GM19455 (cell line): ENCODE results near the gene CYP2D6.

Experiments
- ATAC-seq: cut with Tn5 transposase; IDR thresholded peaks from one replicate; pipeline ENCODE4 v1.9.1; 2021; ENCODE audit not compliant: unreplicated experiment

CYP2D6 gene

DNA sequence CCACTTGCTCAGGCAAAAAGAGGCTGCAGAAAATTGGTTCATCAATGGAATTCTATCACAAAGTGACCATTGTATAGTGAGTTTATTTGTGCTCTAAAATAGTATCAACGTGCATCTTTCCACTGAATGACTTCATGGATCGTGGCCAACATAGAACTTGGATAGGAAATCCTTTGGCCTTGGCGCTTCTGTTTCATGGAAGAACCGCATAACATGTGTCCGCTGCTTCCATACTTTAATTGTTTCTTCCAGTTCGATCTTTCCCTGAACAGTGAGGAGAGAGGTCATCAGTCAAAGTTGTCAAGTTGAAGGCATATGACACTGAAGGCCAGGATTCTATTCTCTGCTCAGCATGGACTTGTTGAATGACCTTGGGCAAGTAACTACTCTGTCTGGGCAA lies 44.6 kb downstream of the CYP2D6 start:
- no peak for ATAC-seq

DNA sequence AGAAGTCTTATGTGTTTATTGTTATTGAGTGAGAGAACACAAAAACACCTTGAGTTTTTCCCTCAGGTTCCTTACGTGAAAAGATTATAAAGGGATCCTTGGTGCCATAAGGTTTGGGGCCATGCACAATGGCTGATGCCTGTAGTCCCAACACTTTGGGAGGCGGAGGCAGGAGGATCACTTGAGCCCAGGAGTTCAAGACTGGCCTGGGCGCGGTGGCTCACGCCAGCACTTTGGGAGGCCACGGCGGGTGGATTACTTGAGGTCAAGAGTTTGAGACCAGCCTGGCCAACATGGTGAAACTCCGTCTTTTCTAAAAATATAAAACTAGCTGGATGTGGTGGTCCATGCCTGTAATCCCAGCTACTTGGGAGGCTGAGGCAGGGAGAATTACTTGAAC lies 45.7 kb downstream of the CYP2D6 start:
- no peak for ATAC-seq

DNA sequence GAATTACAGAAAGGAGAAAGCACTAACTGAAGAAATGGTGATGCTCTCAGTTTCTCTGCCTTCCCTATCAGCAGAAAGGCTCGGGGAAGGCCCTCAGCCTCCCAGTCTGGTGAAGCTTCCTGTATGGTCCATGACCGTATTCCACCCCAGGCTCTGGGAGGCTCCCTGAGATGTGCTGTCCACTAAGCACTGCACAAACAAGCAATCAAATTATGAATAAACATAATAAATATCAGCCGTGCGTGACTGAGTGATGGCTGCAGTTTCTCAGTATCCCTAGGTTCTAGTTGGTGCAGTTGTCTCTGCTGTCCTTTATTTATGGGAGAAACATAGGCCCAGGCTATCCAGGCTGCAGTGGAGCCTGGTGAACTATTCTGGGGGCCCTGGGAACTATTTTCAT lies 47.5 kb downstream of the CYP2D6 start:
- no peak for ATAC-seq

DNA sequence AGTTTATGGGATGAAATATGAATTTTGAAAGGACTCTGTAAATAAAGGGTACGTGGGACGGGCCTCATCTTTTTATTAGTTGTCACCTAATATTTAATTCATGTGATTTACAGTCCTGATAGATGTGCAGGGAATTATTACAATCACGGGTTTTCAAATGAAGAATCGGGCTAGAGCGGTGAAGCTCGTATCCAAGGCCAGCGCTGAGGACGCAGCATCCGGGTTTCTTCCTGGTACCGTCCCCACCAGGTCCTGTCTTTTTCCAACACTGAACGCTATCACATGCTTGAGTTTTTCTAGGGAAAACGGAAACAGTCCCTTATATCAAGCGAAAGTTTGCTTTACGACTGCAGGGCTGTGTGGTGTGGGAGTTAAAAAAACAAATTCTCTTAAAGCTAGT lies 50.3 kb downstream of the CYP2D6 start:
- no peak for ATAC-seq

DNA sequence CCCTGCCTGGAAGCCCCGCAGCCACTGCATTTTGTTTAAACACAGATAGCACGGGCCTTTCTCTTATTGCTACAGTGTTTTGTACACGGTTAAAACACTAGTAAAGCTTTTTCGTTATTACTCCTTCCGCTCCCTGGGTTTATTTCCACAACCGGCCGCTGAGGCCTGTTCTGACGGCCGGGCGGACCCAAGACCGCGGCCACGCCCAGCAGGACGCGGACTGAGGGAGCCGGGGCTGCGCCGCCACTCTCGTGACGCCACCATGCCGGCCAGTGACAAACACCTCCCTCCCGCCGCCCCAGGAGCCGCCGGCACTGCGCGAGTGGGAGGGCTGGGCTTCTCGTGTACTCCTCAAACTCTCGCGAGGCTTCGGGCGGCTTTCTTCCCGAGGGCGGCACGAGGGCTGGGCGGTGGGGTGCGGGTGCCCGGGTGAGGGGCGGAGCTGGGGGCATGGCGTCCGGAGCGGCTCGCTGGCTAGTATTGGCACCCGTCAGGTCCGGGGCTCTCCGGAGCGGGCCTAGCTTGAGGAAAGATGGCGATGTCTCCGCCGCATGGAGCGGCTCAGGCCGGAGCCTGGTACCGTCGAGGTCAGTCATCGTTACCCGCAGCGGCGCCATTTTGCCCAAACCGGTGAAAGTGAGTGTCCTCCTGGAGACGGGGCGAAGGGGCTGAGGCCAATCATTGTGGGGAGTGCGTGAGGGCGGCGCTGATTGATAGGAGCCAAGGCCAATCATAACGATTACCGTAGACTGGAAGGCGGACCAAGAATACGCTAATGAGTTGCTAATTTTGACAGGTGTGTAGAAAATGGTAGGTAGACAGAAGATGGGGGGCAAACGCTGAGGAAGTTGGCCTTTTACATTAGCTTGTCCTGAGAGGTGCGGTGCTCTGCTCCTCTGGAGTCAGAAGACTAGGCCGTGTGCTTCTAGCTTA lies 51.0 kb downstream of the CYP2D6 start, which contains the start of gene SMDT1:
Gene SMDT1, plus strand, starts transcription at position 382 of the 933 bp plus-strand sequence. Its CDS starts 69 bp downstream, at position 451.
- ATAC-seq = peak; percentile 75

DNA sequence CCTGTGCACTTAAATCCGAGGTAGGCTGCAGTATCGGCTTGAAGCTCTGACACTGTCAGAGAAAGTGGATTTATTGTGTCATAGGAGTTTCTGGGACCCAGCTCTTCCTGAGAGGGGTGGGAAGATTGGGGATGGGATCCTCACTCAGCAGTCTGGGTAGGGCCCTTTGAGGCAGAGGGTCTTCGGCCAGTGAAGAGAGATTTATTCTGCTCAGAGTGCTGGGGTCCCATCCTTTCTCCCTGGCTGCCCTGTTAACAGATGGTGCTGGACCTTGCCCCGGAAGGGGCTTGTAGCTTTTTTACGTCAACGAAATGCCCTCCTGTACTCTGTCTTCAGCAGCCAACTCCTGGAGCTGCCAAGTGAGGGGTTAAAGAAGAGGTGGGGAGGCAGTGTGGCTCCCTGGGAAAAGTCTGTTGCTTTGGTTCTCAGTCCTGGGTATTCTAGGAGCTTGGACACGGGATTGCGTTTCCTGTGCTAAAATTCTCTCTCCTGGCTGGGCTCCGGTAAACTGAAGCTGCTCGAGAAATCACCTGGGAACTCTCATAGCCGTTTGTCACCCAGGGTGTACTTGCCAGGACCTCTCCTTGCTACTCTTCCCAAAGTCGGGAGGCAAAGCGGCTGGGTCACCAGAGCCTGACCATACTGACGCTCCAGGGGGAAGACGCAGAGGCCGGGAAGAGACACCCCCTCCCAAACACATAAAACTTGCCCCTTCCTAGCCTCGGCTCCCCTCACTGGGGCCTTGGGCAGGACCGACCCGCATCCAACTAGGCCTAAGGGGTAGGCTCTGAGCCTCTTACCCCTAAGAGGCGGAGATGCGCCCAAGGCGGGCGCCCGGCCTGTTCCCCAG lies 51.9 kb downstream of the CYP2D6 start:
- ATAC-seq = peak; percentile 8

DNA sequence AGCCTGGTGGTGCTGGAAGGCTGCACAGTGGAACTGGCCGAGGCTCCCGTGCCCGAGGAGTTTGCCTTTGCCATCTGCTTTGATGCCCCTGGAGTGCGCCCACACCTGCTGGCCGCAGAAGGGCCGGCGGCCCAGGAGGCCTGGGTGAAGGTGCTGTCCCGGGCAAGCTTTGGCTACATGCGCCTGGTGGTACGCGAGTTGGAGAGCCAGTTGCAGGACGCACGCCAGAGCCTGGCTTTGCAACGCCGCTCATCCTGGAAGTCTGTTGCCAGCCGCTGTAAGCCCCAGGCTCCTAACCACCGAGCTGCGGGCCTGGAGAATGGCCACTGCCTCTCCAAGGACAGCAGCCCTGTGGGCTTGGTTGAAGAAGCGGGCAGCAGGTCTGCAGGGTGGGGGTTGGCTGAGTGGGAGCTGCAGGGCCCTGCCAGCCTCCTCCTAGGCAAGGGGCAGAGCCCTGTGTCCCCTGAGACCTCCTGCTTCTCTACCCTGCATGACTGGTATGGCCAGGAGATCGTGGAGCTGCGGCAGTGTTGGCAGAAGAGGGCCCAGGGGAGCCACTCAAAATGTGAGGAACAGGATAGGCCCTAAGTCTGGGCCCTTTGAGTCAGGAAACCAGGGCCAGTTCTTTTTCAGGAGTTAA lies 53.0 kb downstream of the CYP2D6 start:
- no peak for ATAC-seq

DNA sequence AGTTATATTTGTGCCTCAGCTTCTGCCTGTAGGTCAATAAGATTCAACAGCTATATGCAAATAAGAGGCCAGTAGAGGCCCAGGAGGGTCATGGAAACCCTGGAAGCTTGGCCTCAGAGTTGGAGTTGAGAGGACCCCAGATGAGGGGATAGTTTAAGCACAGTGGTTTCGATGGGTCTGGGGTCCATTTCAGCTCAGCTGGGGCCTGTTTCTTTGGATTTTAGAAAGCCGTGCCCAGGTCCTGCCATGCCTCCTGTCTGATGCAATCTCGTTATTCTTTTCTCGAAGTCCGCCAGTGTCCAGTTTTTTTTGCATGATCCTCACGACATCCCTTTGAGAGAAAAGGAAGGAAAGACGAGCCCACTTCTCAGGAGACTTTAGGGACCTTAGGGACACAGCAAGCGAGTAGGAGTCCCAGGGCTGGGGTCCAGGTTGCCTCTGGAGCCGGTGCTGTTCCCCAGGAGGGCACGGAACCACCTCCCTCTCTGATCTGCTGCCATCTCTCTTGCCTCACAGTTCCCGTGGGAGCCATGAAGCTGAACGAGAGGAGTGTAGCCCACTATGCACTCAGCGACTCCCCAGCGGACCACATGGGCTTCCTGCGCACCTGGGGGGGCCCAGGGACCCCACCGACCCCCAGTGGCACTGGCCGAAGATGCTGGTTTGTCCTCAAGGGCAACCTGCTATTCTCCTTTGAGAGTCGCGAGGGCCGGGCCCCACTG lies 53.7 kb downstream of the CYP2D6 start:
- ATAC-seq = no peak
